CD4-positive, alpha-beta memory T cell (primary cell): ENCODE results near the gene COL7A1. TPM values are rescaled to one million over a fixed set of nuclear protein-coding genes. Genes with fewer than 3 reads are reported as not detected.

ENCODE experiments used
- CTCF ChIA-PET: fragments of 350-600 bp; sonication (Branson Sonifier 250); formaldehyde crosslinking; loops from one replicate; lab custom pipeline; 2021; ENCODE audit warnings: inconsistent platforms; ENCODE audit not compliant: partially characterized antibody; lab: Charles Lee
- POLR2A ChIA-PET: fragments of 350-600 bp; sonication (Branson Sonifier 250); formaldehyde crosslinking; loops from one replicate; lab custom pipeline; 2021; ENCODE audit not compliant: partially characterized antibody; lab: Charles Lee
- DNase-seq, 5 donors: peaks; one replicate each; pipeline versions ENCODE4 v3.0.0 to v3.0.0-alpha.2; 2020 to 2022; ENCODE audit warnings: mixed read lengths in 1 of 5
- H3K27ac ChIP-seq: one replicate; pipeline ENCODE4 v1.7.0; 2013; ENCODE audit warnings: low read depth, low read length
- H3K27me3 ChIP-seq: 2 replicates; pipeline ENCODE4 v1.7.0; 2013; ENCODE audit warnings: mild to moderate bottlenecking, low read length, moderate library complexity; ENCODE audit not compliant: insufficient read depth
- H3K36me3 ChIP-seq: 2 replicates; pipeline ENCODE4 v1.7.0; 2013; ENCODE audit warnings: mild to moderate bottlenecking, low read length, moderate library complexity; ENCODE audit not compliant: insufficient read depth
- H3K4me1 ChIP-seq: 2 replicates; pipeline ENCODE4 v1.7.0; 2013; ENCODE audit warnings: mild to moderate bottlenecking, low read length, moderate library complexity; ENCODE audit not compliant: insufficient read depth
- H3K4me3 ChIP-seq, 2 donors: one replicate each; pipeline ENCODE4 v1.7.0; 2013; ENCODE audit warnings: low read length in 2 of 2, mild to moderate bottlenecking in 1 of 2
- H3K9me3 ChIP-seq, 2 donors: one replicate each; pipeline ENCODE4 v1.7.0; 2013; ENCODE audit warnings: low read length in 2 of 2, control low read depth in 1 of 2; ENCODE audit not compliant: control insufficient read depth in 1 of 2
- H3K27ac Mint-ChIP-seq, 7 donors: one replicate each; pipeline ENCODE4 v1.8.0; 2020 to 2021; ENCODE audit warnings: mixed read lengths in 7 of 7, mild to moderate bottlenecking in 6 of 7, inconsistent platforms in 3 of 7, moderate library complexity in 3 of 7
- H3K27me3 Mint-ChIP-seq, 2 donors: one replicate each; pipeline ENCODE4 v1.8.0; 2020 to 2021; ENCODE audit warnings: mixed read lengths in 2 of 2
- H3K36me3 Mint-ChIP-seq, 2 donors: one replicate each; pipeline ENCODE4 v1.8.0; 2020 to 2021; ENCODE audit warnings: mixed read lengths in 2 of 2, inconsistent platforms in 1 of 2, mild to moderate bottlenecking in 1 of 2
- H3K4me1 Mint-ChIP-seq, 4 donors: one replicate each; pipeline ENCODE4 v1.8.0; 2020 to 2021; ENCODE audit warnings: mixed read lengths in 4 of 4, mild to moderate bottlenecking in 1 of 4
- H3K4me3 Mint-ChIP-seq, 8 donors: one replicate each; pipeline ENCODE4 v1.8.0; 2020 to 2021; ENCODE audit warnings: mixed read lengths in 8 of 8, mild to moderate bottlenecking in 7 of 8, moderate library complexity in 6 of 8, inconsistent platforms in 3 of 8
- H3K9me3 Mint-ChIP-seq, 8 donors: one replicate each; pipeline ENCODE4 v1.8.0; 2020 to 2021; ENCODE audit warnings: mixed read lengths in 8 of 8, mild to moderate bottlenecking in 5 of 8, inconsistent platforms in 3 of 8, moderate library complexity in 1 of 8
- intact Hi-C: fragments of 100-400 bp; cut with micrococcal nuclease; formaldehyde crosslinking; loops from one replicate; pipeline ENCODE4 v1.15.1; 2023
- polyA plus RNA-seq, 2 donors: library from polyadenylated mRNA; unstranded; fragments of 300-500 nt; fragmentation: Illumina TruSeq; gene quantifications; one replicate each; pipeline ENCODE4 v1.2.3, GENCODE V29; 2021
- total RNA-seq, 2 experiments: library from RNA; stranded (reverse); gene quantifications; one replicate each; pipeline ENCODE4 v1.2.3, GENCODE V29; 2021

Gene COL7A1
- total and polyA plus RNA-seq, 4 experiments from 2014 or later = 1.2 to 1.9 TPM; not detected in 2

DNA sequence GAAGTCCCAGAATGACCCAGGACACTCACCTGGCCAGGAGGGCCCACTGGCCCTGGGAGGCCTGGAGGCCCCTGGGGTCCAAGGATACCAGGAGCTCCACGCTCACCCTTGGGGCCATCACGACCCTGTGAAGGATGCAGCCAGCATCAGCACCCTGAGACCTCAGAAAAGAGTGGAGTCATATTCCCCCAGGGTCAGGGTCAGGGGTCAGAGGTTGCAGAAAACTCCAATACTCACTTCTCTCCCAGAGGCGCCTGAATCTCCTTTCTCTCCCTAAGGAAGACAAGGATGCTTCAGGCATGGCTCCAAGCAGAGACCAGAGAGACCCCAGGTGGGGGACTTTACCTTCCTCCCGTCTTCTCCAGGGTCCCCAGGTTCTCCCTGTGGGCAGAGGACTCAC, 18.5 kb downstream of the COL7A1 start:
- Mint-ChIP-seq H3K27me3 (peaks cover 0 to 1% of the 10 kb centered on the region in 2 donors), H3K27ac (no peak overlapping the region), H3K4me3 (no peak overlapping the region), H3K36me3 (no peaks in the 10 kb centered on the region), H3K4me1 (no peaks in the 10 kb centered on the region), H3K9me3 (no peaks in the 10 kb centered on the region)
- Histone ChIP-seq H3K36me3 (no peaks in the 10 kb centered on the region), H3K4me1 (no peaks in the 10 kb centered on the region), H3K4me3 (no peak overlapping the region), H3K27me3 (no peaks in the 10 kb centered on the region), H3K27ac (no peak overlapping the region), H3K9me3 (no peaks in the 10 kb centered on the region)
- no peak for DNase-seq
- ChIA-PET POLR2A (no interaction called here), CTCF (interaction anchor here (0.8 kb wide), 1 partner anchor 20 kb away, joined by 3 read pairs; the partner anchor contains the start of gene PFKFB4)
- intact Hi-C loops = no loop called here

DNA sequence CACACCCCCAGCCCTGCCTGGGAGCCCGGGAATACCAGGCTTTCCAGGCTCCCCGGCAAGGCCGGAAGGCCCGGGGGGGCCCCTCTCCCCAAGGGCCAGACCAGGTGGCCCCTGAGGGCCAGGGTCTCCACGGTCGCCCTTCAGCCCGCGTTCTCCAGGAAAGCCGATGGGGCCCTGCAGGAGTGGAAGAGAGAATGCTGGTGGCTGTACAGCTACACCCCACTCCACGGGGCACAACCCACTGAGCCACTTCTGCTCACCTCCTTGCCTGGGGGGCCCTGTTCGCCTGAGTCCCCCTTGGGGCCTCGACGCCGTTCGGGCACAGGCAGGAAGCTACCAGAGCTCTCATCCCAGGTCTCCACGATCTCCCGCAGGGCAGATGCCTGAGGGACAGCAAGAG, 19.8 kb downstream of the COL7A1 start:
- H3K27me3 ChIP-seq = no peaks in the 10 kb centered on the region
- H3K36me3 Mint-ChIP-seq = no peaks in the 10 kb centered on the region
- no peaks in the 10 kb centered on the region for H3K4me1 Mint-ChIP-seq
- POLR2A ChIA-PET = no interaction called here
- no peaks in the 10 kb centered on the region for H3K36me3 ChIP-seq
- DNase-seq = no peak
- no peaks in the 10 kb centered on the region for H3K27me3 Mint-ChIP-seq
- H3K27ac Mint-ChIP-seq = no peak overlapping the region
- H3K4me1 ChIP-seq = no peaks in the 10 kb centered on the region
- CTCF ChIA-PET = no interaction called here
- H3K9me3 Mint-ChIP-seq = no peaks in the 10 kb centered on the region
- H3K9me3 ChIP-seq = no peaks in the 10 kb centered on the region
- H3K4me3 ChIP-seq = no peak overlapping the region
- no peak overlapping the region for H3K4me3 Mint-ChIP-seq
- H3K27ac ChIP-seq = no peak overlapping the region
- intact Hi-C loops = no loop called here

DNA sequence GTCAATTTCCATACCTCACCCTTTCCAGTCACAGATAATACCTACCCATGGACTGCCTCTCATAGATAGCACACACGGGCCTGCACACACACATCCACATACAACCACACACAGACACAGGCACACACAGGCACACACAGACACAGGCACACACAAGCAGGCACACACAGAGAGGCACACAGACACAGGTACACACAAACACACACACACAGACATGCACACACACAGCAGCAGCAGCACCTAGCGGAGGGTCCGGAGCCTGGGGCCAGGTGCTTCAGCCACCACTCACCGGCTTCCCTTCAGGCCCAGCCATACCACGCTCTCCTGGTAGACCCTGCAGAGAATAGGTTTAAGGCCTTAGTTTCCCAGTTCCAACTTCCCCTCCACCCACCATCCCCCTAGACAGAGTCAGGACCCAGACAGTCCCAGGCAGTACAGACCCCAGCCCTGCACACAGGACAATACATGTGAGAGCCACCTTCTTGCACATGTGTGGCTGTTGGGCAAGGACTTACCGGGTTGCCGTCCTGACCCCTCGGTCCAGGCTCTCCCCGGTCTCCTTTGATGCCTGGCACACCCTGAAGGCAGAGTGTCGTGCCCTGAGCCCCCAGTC, 21.1 kb downstream of the COL7A1 start:
- H3K27me3 Mint-ChIP-seq = no peaks in the 10 kb centered on the region
- no peak for DNase-seq
- H3K9me3 ChIP-seq = no peaks in the 10 kb centered on the region
- no peaks in the 10 kb centered on the region for H3K4me1 Mint-ChIP-seq
- intact Hi-C loops = no loop called here
- CTCF ChIA-PET = no interaction called here
- H3K27me3 ChIP-seq = no peaks in the 10 kb centered on the region
- no peak overlapping the region for H3K4me3 ChIP-seq
- no peak overlapping the region for H3K4me3 Mint-ChIP-seq
- H3K4me1 ChIP-seq = no peaks in the 10 kb centered on the region
- peak overlapping the region in 1 of 7 donors; percentile 78 for H3K27ac Mint-ChIP-seq
- H3K36me3 Mint-ChIP-seq = no peaks in the 10 kb centered on the region
- no peak overlapping the region for H3K27ac ChIP-seq
- POLR2A ChIA-PET = no interaction called here
- H3K36me3 ChIP-seq = no peaks in the 10 kb centered on the region
- no peaks in the 10 kb centered on the region for H3K9me3 Mint-ChIP-seq

GRCh38 chr3:48572517-48572916, 22.6 kb downstream of the COL7A1 start:
- Histone ChIP-seq H3K9me3 (no peaks in the 10 kb centered on the region), H3K27ac (no peak overlapping the region), H3K4me3 (no peak overlapping the region), H3K4me1 (no peaks in the 10 kb centered on the region), H3K27me3 (no peaks in the 10 kb centered on the region), H3K36me3 (no peaks in the 10 kb centered on the region)
- Mint-ChIP-seq H3K36me3 (no peaks in the 10 kb centered on the region), H3K9me3 (no peaks in the 10 kb centered on the region), H3K27me3 (no peaks in the 10 kb centered on the region), H3K4me3 (no peak overlapping the region), H3K27ac (no peak overlapping the region), H3K4me1 (no peaks in the 10 kb centered on the region)
- intact Hi-C loops = no loop called here
- ChIA-PET POLR2A (no interaction called here), CTCF (no interaction called here)
- no peak for DNase-seq

- no peaks in the 10 kb centered on the region for H3K9me3 ChIP-seq
- no peaks in the 10 kb centered on the region for H3K27me3 ChIP-seq
- DNase-seq = no peak
- H3K4me3 ChIP-seq = no peak overlapping the region
- H3K36me3 Mint-ChIP-seq = no peaks in the 10 kb centered on the region
- no peak overlapping the region for H3K27ac ChIP-seq
- no peaks in the 10 kb centered on the region for H3K27me3 Mint-ChIP-seq
- H3K27ac Mint-ChIP-seq = no peak overlapping the region
- H3K4me1 ChIP-seq = no peaks in the 10 kb centered on the region
- H3K4me3 Mint-ChIP-seq = no peak overlapping the region
- H3K9me3 Mint-ChIP-seq = no peaks in the 10 kb centered on the region
- no peaks in the 10 kb centered on the region for H3K36me3 ChIP-seq
- intact Hi-C loops = no loop called here
- no peaks in the 10 kb centered on the region for H3K4me1 Mint-ChIP-seq
- ChIA-PET POLR2A (no interaction called here), CTCF (no interaction called here)
Measured at GRCh38 chr3:48571938-48572337, 23.2 kb downstream of the COL7A1 start.

DNA sequence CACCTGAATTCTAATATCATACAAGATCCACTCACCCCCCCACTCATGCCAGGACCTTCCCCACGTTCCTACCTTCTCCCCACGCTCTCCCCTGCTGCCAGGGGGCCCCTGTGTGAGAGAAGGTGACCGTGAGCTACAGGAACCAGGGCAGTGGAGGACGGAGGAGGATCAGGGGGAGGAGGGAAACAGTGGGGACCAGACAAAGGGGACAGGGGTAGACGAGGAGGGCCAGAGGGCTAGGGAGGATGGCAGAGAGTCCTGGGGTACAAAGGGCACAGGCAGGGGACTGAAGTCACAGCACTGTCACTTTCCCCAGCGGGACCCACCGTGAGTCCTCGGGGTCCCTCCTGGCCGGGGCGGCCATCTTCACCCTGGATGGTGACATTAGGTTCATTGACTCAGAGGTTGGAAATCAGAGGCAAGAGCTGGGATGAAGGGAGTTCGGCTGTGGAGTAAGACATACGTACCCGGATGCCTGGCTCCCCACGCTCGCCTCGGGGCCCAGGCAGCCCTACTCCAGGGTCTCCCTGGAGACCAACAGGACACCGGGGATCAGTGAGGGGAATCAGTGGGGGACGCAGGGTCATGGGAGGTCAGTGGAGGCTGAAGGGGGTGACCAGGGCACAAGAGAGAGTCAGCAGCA, 25.2 kb downstream of the COL7A1 start:
- Histone ChIP-seq H3K4me3 (no peak overlapping the region), H3K27me3 (no peaks in the 10 kb centered on the region), H3K9me3 (no peaks in the 10 kb centered on the region), H3K4me1 (no peaks in the 10 kb centered on the region), H3K27ac (no peak overlapping the region), H3K36me3 (no peaks in the 10 kb centered on the region)
- Mint-ChIP-seq H3K27ac (no peak overlapping the region), H3K4me3 (no peak overlapping the region), H3K36me3 (no peaks in the 10 kb centered on the region), H3K27me3 (no peaks in the 10 kb centered on the region), H3K4me1 (peaks cover 0 to 7% (median 0%) of the 10 kb centered on the region in 4 donors), H3K9me3 (no peaks in the 10 kb centered on the region)
- no peak for DNase-seq
- POLR2A ChIA-PET = no interaction called here
- CTCF ChIA-PET = interaction anchor here (1.6 kb wide), 1 partner anchor 21 kb away, joined by 4 read pairs; no protein-coding TSS in a partner anchor
- intact Hi-C loops = no loop called here

GRCh38 chr3:48569400-48569799, 25.7 kb downstream of the COL7A1 start:
- no peak for DNase-seq
- H3K27me3 Mint-ChIP-seq = no peaks in the 10 kb centered on the region
- Histone ChIP-seq H3K9me3 (no peaks in the 10 kb centered on the region), H3K27me3 (no peaks in the 10 kb centered on the region), H3K36me3 (no peaks in the 10 kb centered on the region), H3K4me1 (no peaks in the 10 kb centered on the region), H3K4me3 (no peak overlapping the region), H3K27ac (no peak overlapping the region)
- no peak overlapping the region for H3K4me3 Mint-ChIP-seq
- peaks cover 0 to 7% (median 0%) of the 10 kb centered on the region in 4 donors for H3K4me1 Mint-ChIP-seq
- ChIA-PET CTCF (interaction anchor here (1.0 to 1.6 kb wide), 2 partner anchors 20 to 133 kb away, joined by 3 to 4 read pairs; no protein-coding TSS in a partner anchor), POLR2A (no interaction called here)
- intact Hi-C loops = no loop called here
- H3K9me3 Mint-ChIP-seq = no peaks in the 10 kb centered on the region
- H3K36me3 Mint-ChIP-seq = no peaks in the 10 kb centered on the region
- no peak overlapping the region for H3K27ac Mint-ChIP-seq
